VCaP (cell line): Measurements from ENCODE around the gene AGPAT4.

Source experiments
- H3K27ac ChIP-seq: fragments of 450-650 bp; 2 replicates; pipeline ENCODE4 v1.5.1; 2017
- TF ChIP-seq, protein P1 (sequence below): fragments of 450-650 bp; conservative IDR thresholded peaks from 2 replicates; pipeline ENCODE4 v1.5.1; 2017; ENCODE audit warnings: mild to moderate bottlenecking, moderate library complexity

AGPAT4 gene

DNA sequence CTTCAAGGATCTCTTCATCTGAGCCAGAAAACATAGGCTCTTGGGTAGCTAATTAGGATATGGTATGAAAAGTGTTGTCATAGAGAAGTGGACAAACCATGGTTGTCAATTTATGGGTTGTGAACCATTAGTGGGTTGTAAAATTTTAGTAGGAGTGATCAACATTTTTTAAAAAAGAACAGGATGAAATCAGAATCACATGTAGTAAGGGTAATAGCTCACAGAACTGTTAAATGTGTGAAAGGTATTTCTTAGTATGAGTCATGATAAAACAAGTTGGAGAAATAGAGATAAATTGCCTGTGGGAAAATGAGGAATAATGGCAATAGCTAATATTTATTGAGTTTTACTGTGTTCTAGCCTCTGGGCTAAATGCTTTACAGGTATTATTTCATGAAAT, 168.9 kb downstream of the AGPAT4 start:
- TF ChIP-seq, protein P1, sequence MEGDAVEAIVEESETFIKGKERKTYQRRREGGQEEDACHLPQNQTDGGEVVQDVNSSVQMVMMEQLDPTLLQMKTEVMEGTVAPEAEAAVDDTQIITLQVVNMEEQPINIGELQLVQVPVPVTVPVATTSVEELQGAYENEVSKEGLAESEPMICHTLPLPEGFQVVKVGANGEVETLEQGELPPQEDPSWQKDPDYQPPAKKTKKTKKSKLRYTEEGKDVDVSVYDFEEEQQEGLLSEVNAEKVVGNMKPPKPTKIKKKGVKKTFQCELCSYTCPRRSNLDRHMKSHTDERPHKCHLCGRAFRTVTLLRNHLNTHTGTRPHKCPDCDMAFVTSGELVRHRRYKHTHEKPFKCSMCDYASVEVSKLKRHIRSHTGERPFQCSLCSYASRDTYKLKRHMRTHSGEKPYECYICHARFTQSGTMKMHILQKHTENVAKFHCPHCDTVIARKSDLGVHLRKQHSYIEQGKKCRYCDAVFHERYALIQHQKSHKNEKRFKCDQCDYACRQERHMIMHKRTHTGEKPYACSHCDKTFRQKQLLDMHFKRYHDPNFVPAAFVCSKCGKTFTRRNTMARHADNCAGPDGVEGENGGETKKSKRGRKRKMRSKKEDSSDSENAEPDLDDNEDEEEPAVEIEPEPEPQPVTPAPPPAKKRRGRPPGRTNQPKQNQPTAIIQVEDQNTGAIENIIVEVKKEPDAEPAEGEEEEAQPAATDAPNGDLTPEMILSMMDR: no peak
- no peak overlapping the region for H3K27ac ChIP-seq

DNA sequence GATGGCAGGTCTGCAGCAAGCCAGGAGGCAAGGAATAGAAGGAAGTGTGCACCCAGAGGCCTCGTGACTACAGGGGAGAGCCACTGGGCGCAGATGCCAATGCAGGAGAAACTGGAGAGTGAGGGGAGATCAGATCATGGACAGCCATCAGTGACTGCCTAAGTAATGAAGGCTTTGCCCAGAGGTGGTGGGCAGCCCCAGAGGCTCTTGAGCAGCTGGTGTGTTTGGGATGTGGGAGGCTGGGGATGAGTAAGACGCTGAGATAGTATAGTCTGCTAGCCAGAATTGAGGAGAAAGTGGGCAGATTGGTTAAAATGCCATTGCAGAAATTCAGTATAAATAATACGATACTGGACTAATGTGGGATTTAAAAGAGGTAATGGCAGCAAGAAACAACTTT, 170.4 kb downstream of the AGPAT4 start:
- TF ChIP-seq, protein P1: no peak
- no peak overlapping the region for H3K27ac ChIP-seq

DNA sequence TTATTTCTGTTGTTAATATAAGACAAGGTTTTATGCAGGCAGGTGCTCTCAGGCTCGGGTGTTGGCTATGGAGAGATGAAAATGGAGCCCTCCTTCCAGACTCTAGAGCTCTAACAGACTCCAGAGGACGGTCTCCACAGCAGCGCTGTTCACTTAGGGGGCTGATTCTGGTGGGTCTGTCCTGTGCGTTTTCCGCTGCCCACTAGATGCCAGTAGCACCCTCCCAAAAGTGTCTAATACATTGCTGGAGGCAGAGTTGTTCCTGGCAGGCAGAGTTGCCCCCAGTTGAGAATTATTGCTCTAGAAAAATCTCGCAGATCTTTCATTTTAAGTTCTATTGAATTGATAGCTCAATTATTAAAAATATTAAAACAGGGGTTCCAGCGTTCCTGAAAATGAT, 172.3 kb downstream of the AGPAT4 start:
- TF ChIP-seq, protein P1: peak; percentile 67
- H3K27ac ChIP-seq: no peak overlapping the region

DNA sequence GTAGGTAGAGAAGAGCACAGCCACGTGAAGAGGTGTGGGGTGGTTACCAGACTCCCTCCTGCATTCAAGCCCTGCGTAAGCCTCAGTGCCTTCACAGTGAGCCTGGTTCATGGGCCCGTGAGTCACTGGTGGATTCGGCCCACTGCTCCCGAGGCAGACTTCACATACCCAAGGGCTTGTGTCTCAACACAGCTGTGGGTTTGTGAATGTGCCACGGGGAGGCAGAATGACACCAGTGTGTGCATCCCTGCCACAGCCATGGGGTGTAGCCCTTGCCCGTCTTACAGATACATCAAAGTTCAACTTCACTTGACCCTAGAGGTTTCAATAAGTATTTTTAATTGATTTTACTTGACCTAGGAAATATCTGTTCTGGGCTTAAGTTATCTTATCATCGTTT, 173.8 kb downstream of the AGPAT4 start:
- no peak overlapping the region for H3K27ac ChIP-seq
- TF ChIP-seq, protein P1: no peak

DNA sequence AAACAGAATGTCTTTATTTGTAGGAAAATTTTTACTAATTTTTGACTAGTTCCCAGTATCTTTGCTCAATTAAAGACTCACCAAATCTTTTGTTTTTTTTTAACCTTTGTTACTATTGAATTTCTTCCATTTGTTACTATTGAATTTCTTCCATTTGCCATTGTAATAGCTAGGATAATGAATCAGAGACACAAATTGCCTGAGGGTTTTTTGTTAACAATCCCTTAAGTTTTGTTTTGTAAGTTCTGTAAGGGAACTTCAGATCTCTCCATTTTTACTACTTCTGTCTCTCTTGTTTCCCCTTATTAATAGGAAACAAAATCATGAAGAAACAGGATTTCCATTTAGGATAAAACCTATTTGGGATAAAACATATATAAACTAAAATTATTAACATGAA, 177.9 kb downstream of the AGPAT4 start:
- H3K27ac ChIP-seq: no peak overlapping the region
- TF ChIP-seq, protein P1: no peak

DNA sequence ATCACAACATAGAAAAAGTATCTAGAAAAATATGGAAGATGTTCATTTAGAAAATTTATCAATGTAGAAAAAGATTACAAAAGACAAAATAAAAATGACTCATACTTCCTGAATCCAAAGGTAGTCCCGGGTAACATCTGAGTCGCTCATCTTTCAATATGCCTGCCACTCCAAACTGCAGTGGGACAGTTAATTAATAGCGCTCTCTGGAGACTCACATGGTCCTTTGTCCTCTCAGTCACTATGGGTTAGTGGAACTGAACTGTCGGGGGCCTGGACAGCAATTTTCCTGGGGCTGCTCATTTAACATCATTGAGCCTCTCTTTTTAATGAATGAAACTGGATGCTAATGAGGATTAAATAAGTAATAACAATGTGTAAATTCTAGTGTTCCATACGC, 178.9 kb downstream of the AGPAT4 start:
- no peak overlapping the region for H3K27ac ChIP-seq
- TF ChIP-seq, protein P1: no peak

DNA sequence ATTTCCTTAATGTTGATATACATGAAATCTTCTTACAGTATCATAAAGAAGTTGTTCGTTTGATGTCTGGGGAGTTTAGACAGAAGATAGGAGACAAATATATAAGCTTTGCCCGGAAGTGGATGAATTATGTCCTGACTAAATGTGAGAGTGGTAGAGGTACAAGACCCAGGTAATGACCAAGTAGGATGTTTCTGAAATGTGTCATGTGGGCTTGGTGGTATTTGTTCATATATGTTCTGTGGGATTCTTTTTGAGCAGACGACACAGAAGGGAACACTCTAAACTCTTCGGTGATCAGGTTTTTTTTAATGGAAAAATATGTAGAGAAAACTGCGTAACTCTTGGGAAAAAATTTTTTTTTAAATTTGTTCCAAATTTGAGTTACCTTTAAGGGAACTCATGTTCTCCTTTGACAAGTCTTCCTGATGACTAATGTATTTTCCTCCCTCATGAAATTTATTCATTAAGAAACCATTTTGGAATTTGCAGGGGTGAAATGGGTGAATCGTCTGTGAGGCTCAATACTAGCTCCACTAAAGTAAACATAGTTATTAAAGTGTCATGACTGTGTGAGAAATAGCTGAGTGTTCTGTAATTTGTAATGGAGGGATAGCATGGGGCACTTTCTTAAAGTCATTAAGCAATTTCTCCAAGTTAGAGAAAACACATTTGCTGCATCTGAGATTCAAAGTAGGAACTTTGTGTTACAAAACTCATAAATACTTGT, 181.7 kb downstream of the AGPAT4 start:
- TF ChIP-seq, protein P1: no peak
- no peak overlapping the region for H3K27ac ChIP-seq
